ENCODE measurements around the gene CFAP221.

The CFAP221 gene

GRCh38 chr2:119702203-119702917, 158.1 kb downstream of the CFAP221 start:
- no peaks in the 10 kb centered on the region for H3K27me3 ChIP-seq (ENCODE audit: insufficient read depth, low read depth, severe bottlenecking)
- H3K36me3 ChIP-seq = no peaks in the 10 kb centered on the region
- no peak for DNase-seq
- H3K27ac ChIP-seq = no peak overlapping the region
- H3K4me3 ChIP-seq (ENCODE audit: low read depth, low read length) = no peak overlapping the region
- peaks cover 3% of the 10 kb centered on the region for H3K9me3 ChIP-seq (ENCODE audit: severe bottlenecking)
- no peak for TF ChIP-seq CTCF (IDR thresholded peaks at IDR 0.05; ENCODE audit: low read depth, low read length)

- DNase-seq = peak; percentile 83
Observed at GRCh38 chr2:119702918-119703401, 158.7 kb downstream of the CFAP221 start.

GRCh38 chr2:119703526-119703925, 159.3 kb downstream of the CFAP221 start:
- no peaks in the 10 kb centered on the region for H3K36me3 ChIP-seq
- DNase-seq = no peak
- no peak overlapping the region for H3K27ac ChIP-seq
- peaks cover 3% of the 10 kb centered on the region for H3K9me3 ChIP-seq (ENCODE audit: severe bottlenecking)
- H3K27me3 ChIP-seq (ENCODE audit: insufficient read depth, low read depth, severe bottlenecking) = no peaks in the 10 kb centered on the region
- no peak overlapping the region for H3K4me3 ChIP-seq (ENCODE audit: low read depth, low read length)
- no peak for TF ChIP-seq CTCF (IDR thresholded peaks at IDR 0.05; ENCODE audit: low read depth, low read length)

More at GRCh38 chr2:119702918-119703401, 158.7 kb downstream of the CFAP221 start:
- Histone ChIP-seq H3K36me3 (no peaks in the 10 kb centered on the region), H3K9me3 (ENCODE audit: severe bottlenecking) (peaks cover 3% of the 10 kb centered on the region), H3K4me3 (ENCODE audit: low read depth, low read length) (no peak overlapping the region), H3K27ac (no peak overlapping the region), H3K27me3 (ENCODE audit: insufficient read depth, low read depth, severe bottlenecking) (no peaks in the 10 kb centered on the region)
- TF ChIP-seq CTCF (IDR thresholded peaks at IDR 0.05; ENCODE audit: low read depth, low read length) = peak; percentile 92

GRCh38 chr2:119704670-119705120, 160.4 kb downstream of the CFAP221 start:
- DNase-seq = no peak
- TF ChIP-seq CTCF (IDR thresholded peaks at IDR 0.05; ENCODE audit: low read depth, low read length) = no peak
- Histone ChIP-seq H3K36me3 (no peaks in the 10 kb centered on the region), H3K4me3 (ENCODE audit: low read depth, low read length) (no peak overlapping the region), H3K27me3 (ENCODE audit: insufficient read depth, low read depth, severe bottlenecking) (no peaks in the 10 kb centered on the region), H3K9me3 (ENCODE audit: severe bottlenecking) (peaks cover 3% of the 10 kb centered on the region), H3K27ac (no peak overlapping the region)

GRCh38 chr2:119706221-119706620, 162.0 kb downstream of the CFAP221 start:
- Histone ChIP-seq H3K27ac (no peak overlapping the region), H3K36me3 (no peaks in the 10 kb centered on the region), H3K9me3 (ENCODE audit: severe bottlenecking) (peaks cover 3% of the 10 kb centered on the region), H3K4me3 (ENCODE audit: low read depth, low read length) (no peak overlapping the region), H3K27me3 (ENCODE audit: insufficient read depth, low read depth, severe bottlenecking) (no peaks in the 10 kb centered on the region)
- DNase-seq = peak; percentile 61
- TF ChIP-seq CTCF (IDR thresholded peaks at IDR 0.05; ENCODE audit: low read depth, low read length) = peak; percentile 49

All from WERI-Rb-1 (cell line).